Panc1 (cell line): ENCODE data around the gene GAMT.

ENCODE experiments used
- POLR2AphosphoS5 ChIP-seq: IDR thresholded peaks from 2 replicates; pipeline ENCODE4 v1.6.1; 2012; ENCODE audit warnings: mild to moderate bottlenecking, low read depth, low read length, moderate library complexity
- REST ChIP-seq, 2 experiments: IDR thresholded peaks; 2 replicates each; pipeline ENCODE4 v1.6.1; 2011 to 2012; ENCODE audit warnings: low read depth in 2 of 2, control low read depth in 1 of 2, low read length in 1 of 2, mild to moderate bottlenecking in 1 of 2, moderate library complexity in 1 of 2; ENCODE audit not compliant: insufficient read depth in 1 of 2
- SIN3A ChIP-seq: IDR thresholded peaks from 2 replicates; pipeline ENCODE4 v1.6.1; 2012; ENCODE audit warnings: low read depth, mild to moderate bottlenecking, low read length, moderate library complexity, borderline replicate concordance; ENCODE audit not compliant: insufficient read depth
- TF ChIP-seq, protein P1 (sequence below): fragments of 450-650 bp; IDR thresholded peaks from 2 replicates; pipeline ENCODE4 v1.5.1; 2017; ENCODE audit warnings: mild to moderate bottlenecking

DNA sequence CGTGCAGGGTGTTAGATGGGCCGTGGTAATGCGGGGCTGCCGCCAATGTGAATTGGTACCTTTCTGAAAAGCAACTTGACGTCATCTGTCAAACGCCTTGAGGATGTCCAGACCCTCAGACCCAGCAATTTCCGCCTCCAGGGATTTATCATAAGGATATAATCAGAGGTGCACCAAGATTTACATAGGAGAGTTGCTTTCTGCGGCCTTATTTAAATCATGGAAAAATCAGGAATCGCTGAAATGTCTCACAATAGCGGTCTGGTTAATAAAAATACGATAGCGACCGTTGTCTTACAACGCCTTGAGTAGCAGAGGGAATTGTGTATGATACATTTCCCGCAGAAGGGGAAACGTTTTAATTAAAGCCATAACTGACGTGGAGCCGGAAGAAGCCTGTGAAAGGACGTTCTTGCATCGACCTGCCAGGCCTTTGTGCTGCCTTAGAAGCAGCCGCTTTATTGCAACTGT, 49.9 kb downstream of the GAMT start:
- TF ChIP-seq, protein P1, sequence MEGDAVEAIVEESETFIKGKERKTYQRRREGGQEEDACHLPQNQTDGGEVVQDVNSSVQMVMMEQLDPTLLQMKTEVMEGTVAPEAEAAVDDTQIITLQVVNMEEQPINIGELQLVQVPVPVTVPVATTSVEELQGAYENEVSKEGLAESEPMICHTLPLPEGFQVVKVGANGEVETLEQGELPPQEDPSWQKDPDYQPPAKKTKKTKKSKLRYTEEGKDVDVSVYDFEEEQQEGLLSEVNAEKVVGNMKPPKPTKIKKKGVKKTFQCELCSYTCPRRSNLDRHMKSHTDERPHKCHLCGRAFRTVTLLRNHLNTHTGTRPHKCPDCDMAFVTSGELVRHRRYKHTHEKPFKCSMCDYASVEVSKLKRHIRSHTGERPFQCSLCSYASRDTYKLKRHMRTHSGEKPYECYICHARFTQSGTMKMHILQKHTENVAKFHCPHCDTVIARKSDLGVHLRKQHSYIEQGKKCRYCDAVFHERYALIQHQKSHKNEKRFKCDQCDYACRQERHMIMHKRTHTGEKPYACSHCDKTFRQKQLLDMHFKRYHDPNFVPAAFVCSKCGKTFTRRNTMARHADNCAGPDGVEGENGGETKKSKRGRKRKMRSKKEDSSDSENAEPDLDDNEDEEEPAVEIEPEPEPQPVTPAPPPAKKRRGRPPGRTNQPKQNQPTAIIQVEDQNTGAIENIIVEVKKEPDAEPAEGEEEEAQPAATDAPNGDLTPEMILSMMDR, result no peak
- TF ChIP-seq POLR2AphosphoS5 (no peak), SIN3A (no peak), REST (IDR thresholded peaks at IDR 0.05; ENCODE audit: insufficient read depth in 1 of 2, low read depth in 2 of 2, low read length in 1 of 2) (no peak)
